Fibroblast of skin of left biceps (primary cell): ENCODE results near the gene SMTN.
"Not testable (repeated sequence)": the region's sequence is repeated elsewhere in the genome, so short reads cannot be mapped to it uniquely, and the experiment has no call there.

Experiments used
- DNase-seq, 2 experiments: peaks; one replicate each; pipeline ENCODE4 v3.0.0-alpha.2; 2013; ENCODE audit warnings: low read depth in 2 of 2

Gene SMTN

GRCh38 chr22:31104869-31105268 is 23.8 kb downstream of the SMTN start:
- no peak for DNase-seq

- DNase-seq, result no peak
Observed at GRCh38 chr22:31105282-31105929, 24.3 kb downstream of the SMTN start.

GRCh38 chr22:31106001-31106571 is 25.0 kb downstream of the SMTN start:
- DNase-seq, result no peak

- no peak for DNase-seq
Observed at GRCh38 chr22:31106731-31107177, 25.6 kb downstream of the SMTN start.

- DNase-seq, result peak; percentile 97
Observed at GRCh38 chr22:31107178-31107893, 26.2 kb downstream of the SMTN start, which contains the start of gene SELENOM. Gene SELENOM, minus strand, starts transcription at chr22:31107568. Its CDS starts 63 bp downstream, at chr22:31107505.

GRCh38 chr22:31107894-31108218 is 26.7 kb downstream of the SMTN start:
- DNase-seq, result no peak

GRCh38 chr22:31112547-31113091 is 31.5 kb downstream of the SMTN start:
- not testable (repeated sequence) for DNase-seq

GRCh38 chr22:31118046-31118820 is 37.1 kb downstream of the SMTN start:
- no peak for DNase-seq

- DNase-seq, result no peak
Observed at GRCh38 chr22:31119026-31119717, 38.1 kb downstream of the SMTN start.

GRCh38 chr22:31120230-31120629 is 39.1 kb downstream of the SMTN start:
- DNase-seq, result no peak

- DNase-seq, result no peak
Observed at GRCh38 chr22:31120642-31121041, 39.5 kb downstream of the SMTN start.

- no peak for DNase-seq
Observed at GRCh38 chr22:31121403-31121802, 40.3 kb downstream of the SMTN start.

- DNase-seq, result no peak
Observed at GRCh38 chr22:31122196-31122531, 41.0 kb downstream of the SMTN start.

GRCh38 chr22:31122532-31123291 is 41.6 kb downstream of the SMTN start, which contains the start of gene INPP5J:
Gene INPP5J, plus strand, starts transcription at chr22:31122966. Its CDS starts 49 bp downstream, at chr22:31123015.
- no peak for DNase-seq

GRCh38 chr22:31123292-31123602 is 42.1 kb downstream of the SMTN start:
- DNase-seq, result no peak

GRCh38 chr22:31124290-31124689 is 43.2 kb downstream of the SMTN start:
- no peak for DNase-seq

- no peak for DNase-seq
Observed at GRCh38 chr22:31124811-31125465, 43.8 kb downstream of the SMTN start.

GRCh38 chr22:31125521-31126117 is 44.5 kb downstream of the SMTN start:
- no peak for DNase-seq

GRCh38 chr22:31126128-31126868 is 45.2 kb downstream of the SMTN start:
- DNase-seq, result no peak
